ENCODE measurements around the gene NUP42.

NUP42 gene

DNA sequence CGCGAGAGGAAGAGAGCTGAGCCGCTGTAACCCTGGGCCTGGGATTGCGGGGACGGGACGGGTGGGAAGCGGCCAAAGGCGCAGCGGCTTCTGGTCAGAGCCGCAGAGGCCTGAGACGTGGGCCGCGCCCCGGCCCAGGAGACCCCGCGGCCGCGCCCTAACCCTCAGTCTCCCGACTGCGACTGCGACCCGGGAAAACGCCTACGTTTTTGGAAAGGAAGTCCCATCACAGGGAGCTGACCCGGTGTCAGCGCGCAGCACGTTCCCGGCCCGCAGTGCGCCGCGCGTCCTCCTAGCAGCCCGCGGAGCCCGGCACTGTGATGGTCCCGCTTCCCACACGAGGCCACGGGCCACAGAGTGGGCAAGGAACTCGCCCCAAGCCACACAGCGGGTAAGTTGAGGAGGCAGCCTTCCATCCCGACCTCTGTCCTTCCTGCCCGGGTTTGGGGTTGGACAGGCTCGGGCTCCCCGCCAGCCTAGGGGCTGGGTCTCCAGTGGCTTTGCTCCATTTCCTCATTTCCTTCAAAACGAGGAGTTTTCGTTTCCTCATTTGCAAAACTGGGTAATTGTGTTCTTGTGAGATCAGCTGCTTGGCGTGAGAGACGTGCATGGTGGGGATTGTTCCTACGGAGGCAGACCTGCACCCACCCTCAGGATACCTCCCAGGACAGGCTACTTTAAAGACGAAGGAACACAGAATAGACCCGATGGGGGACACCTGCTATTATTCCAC, 65.9 kb downstream of the NUP42 start:
- TF ChIP-seq SIN3A (IDR thresholded peaks at IDR 0.05; ENCODE audit: borderline replicate concordance, insufficient read depth, low read length) (no peak), POLR2AphosphoS5 (IDR thresholded peaks at IDR 0.05; ENCODE audit: low read depth, low read length) (no peak)

DNA sequence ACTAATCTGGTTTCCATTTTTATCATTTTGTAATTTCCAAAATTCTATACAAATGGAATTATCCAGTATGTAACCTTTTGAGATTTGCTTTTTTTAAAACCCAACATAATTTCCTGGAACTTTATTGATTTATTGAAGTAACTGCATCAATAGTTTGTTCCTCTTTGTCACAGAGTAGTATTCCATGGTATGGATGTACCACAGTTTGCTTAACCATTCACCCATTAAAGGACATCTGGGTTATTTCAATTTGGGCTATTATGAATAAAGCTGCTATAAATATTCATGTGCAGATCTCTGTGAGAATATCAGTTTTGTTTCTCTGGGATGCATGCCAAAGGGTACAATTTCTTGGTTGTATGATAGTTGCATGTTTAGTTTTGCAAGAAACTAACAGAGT, 67.6 kb downstream of the NUP42 start:
- no peak for TF ChIP-seq TAF1 (IDR thresholded peaks at IDR 0.05; ENCODE audit: borderline replicate concordance, insufficient read depth, low read length)
- TF ChIP-seq POLR2AphosphoS5 (IDR thresholded peaks at IDR 0.05; ENCODE audit: low read depth, low read length): no peak
- TF ChIP-seq FOXP2 (optimal IDR thresholded peaks at IDR 0.05; ENCODE audit: borderline replicate concordance, extremely low read depth, extremely low read length, insufficient read depth): no peak
- TF ChIP-seq, protein P1, sequence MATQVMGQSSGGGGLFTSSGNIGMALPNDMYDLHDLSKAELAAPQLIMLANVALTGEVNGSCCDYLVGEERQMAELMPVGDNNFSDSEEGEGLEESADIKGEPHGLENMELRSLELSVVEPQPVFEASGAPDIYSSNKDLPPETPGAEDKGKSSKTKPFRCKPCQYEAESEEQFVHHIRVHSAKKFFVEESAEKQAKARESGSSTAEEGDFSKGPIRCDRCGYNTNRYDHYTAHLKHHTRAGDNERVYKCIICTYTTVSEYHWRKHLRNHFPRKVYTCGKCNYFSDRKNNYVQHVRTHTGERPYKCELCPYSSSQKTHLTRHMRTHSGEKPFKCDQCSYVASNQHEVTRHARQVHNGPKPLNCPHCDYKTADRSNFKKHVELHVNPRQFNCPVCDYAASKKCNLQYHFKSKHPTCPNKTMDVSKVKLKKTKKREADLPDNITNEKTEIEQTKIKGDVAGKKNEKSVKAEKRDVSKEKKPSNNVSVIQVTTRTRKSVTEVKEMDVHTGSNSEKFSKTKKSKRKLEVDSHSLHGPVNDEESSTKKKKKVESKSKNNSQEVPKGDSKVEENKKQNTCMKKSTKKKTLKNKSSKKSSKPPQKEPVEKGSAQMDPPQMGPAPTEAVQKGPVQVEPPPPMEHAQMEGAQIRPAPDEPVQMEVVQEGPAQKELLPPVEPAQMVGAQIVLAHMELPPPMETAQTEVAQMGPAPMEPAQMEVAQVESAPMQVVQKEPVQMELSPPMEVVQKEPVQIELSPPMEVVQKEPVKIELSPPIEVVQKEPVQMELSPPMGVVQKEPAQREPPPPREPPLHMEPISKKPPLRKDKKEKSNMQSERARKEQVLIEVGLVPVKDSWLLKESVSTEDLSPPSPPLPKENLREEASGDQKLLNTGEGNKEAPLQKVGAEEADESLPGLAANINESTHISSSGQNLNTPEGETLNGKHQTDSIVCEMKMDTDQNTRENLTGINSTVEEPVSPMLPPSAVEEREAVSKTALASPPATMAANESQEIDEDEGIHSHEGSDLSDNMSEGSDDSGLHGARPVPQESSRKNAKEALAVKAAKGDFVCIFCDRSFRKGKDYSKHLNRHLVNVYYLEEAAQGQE (IDR thresholded peaks at IDR 0.05; ENCODE audit: insufficient read depth in 1 of 2, low read depth in 2 of 2, low read length in 2 of 2): no peak
- TF ChIP-seq SIN3A (IDR thresholded peaks at IDR 0.05; ENCODE audit: borderline replicate concordance, insufficient read depth, low read length): no peak
